ENCODE results near the gene SLC66A2.

DNA sequence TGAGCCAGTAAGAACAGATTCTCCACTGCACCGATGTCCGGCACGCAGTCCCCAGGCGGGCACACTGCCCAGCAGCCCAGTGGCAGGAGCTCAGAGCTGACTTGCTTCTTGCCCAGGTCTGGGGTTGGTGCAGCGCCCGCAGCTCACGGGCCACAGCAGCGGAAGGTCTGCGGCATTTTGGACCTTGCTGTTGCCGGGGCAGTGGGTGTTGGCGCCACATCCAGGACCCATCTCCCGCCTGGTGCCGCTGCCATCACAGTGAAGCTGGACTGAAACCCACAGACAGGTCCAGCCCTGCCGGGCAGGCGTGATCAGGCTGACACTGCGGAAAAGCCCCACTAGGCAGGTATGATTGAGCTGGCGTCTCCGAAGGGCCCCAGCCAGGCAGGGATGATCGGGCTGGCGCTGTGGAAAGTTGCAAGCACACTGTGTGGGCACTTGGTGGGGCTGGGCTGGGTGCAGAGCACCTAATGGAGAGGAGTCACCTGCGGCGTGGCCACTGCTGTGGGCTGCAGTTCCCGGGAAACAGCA, 75.5 kb downstream of the SLC66A2 start:
- TF ChIP-seq, protein P1, sequence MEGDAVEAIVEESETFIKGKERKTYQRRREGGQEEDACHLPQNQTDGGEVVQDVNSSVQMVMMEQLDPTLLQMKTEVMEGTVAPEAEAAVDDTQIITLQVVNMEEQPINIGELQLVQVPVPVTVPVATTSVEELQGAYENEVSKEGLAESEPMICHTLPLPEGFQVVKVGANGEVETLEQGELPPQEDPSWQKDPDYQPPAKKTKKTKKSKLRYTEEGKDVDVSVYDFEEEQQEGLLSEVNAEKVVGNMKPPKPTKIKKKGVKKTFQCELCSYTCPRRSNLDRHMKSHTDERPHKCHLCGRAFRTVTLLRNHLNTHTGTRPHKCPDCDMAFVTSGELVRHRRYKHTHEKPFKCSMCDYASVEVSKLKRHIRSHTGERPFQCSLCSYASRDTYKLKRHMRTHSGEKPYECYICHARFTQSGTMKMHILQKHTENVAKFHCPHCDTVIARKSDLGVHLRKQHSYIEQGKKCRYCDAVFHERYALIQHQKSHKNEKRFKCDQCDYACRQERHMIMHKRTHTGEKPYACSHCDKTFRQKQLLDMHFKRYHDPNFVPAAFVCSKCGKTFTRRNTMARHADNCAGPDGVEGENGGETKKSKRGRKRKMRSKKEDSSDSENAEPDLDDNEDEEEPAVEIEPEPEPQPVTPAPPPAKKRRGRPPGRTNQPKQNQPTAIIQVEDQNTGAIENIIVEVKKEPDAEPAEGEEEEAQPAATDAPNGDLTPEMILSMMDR (IDR thresholded peaks at IDR 0.05; ENCODE audit: low read length) = no peak
- no peak for TF ChIP-seq EZH2 (IDR thresholded peaks at IDR 0.05; ENCODE audit: borderline replicate concordance, low read length)
